ENCODE results near the gene RNF123.

The RNF123 gene

GRCh38 chr3:49756036-49756435 is 66.7 kb downstream of the RNF123 start:
- DNase-seq: no peak

DNA sequence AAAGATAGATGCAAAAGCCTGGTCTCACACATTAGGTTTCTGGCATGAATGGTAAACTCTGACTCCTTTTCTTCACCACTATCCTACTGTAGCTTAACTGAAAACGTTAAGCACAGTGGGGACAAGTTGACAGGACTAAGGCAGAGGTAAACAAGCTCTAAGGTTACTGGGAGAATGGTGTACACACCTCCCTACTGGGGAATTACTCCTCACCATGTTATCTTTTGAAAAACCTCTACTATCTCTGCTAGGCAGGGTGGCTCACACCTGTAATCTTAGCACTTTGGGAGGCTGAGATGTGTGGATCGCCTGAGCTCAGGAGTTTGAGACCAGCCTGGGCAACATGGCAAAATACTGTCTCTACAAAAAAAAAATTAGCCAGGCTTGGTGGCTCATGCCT is 67.8 kb downstream of the RNF123 start:
- DNase-seq: no peak

GRCh38 chr3:49759226-49759625 is 69.9 kb downstream of the RNF123 start:
- DNase-seq: no peak

- no peak for DNase-seq
Observed at GRCh38 chr3:49761661-49762060, 72.3 kb downstream of the RNF123 start.

DNA sequence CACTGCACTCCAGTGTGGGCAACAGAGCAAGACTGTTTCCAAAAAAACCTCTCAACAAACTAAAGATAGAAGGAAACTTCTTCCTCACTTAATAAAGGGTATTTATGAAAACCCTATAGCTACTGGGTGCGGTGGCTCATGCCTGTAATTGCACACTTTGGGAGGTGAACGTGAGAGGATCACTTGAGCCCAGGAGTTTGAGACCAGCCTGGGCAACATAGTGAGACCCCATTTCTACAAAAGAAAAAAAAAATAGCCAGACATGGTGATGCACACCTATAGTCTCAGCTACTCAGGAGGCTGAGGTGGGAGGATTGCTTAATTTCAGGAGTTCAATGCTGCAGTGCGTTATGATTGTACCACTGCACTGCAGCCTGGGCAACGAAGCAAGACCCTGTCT is 74.6 kb downstream of the RNF123 start:
- no peak for DNase-seq

- no peak for DNase-seq
Observed at GRCh38 chr3:49769286-49769915, 80.0 kb downstream of the RNF123 start.

DNA sequence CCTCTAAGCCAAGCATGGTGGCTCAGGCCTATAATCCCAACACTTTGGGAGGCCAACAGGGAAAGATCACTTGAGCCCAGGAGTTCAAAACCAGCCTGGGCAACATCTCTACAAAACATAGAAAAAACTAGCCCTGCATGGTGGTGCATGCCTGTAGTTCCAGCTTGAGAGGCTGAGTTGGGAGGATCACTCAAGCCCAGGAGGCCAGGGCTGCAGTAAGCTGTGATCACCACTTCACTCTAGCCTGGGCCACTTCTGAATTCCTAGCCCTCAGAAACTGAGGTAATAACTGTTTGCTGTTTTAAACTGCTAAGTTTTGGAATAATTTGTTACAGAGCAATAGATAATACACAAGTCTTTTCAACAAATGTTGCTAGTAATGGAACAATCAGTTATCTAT is 80.6 kb downstream of the RNF123 start:
- DNase-seq: no peak
